AG09309 (cell line): Measurements from ENCODE around the gene ADGRB3.
"Not testable (repeated sequence)": the region's sequence is repeated elsewhere in the genome, so short reads cannot be mapped to it uniquely, and the experiment has no call there.

Experiments
- DNase-seq: peaks from one replicate; pipeline ENCODE4 v3.0.0-alpha.2; 2010; ENCODE audit warnings: low read depth
- H3K4me3 ChIP-seq: 2 replicates; pipeline ENCODE4 v1.5.1; 2011; ENCODE audit warnings: mild to moderate bottlenecking, low read depth, low read length, moderate library complexity; ENCODE audit not compliant: control insufficient read depth
- CTCF ChIP-seq: IDR thresholded peaks from 2 replicates; pipeline ENCODE4 v1.5.1; 2011; ENCODE audit warnings: mild to moderate bottlenecking, low read depth, low read length, inconsistent platforms; ENCODE audit not compliant: insufficient read depth, control insufficient read depth; ENCODE audit errors: missing control alignments

ADGRB3 gene

GRCh38 chr6:68746376-68746775 lies 111.3 kb downstream of the ADGRB3 start:
- H3K4me3 ChIP-seq, result no peak overlapping the region
- no peak for DNase-seq
- TF ChIP-seq CTCF, result no peak

DNA sequence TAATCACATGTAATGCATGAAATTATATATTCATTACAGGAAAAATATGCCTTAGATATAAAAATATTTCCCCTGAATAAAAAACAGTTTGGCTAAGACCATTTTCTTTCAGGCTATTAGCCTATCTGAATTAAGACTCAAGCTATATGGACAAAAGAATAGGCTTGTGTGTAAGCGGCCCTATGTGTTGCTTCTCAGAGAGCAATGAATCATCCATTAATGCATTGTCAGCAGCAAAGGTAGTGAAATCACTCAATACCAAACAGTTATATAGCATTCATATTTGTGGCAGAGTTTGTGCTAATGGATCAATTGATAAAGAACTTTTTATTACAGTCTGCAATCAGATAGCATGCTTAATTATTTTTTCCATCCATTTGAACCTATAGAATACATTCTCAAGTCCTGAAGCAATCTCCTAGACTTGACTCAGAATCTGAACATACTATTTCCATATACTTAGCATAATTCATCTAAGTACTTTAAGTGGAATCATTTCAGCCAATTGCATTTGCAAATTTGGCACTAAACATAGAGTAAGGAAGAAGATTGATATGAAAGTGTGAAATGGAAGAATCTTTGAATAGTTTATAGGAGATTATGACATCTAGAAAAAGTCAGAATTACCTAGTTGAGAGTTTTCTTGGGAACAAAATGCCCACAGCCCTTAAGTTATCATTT lies 112.2 kb downstream of the ADGRB3 start:
- no peak overlapping the region for H3K4me3 ChIP-seq
- no peak for TF ChIP-seq CTCF

DNA sequence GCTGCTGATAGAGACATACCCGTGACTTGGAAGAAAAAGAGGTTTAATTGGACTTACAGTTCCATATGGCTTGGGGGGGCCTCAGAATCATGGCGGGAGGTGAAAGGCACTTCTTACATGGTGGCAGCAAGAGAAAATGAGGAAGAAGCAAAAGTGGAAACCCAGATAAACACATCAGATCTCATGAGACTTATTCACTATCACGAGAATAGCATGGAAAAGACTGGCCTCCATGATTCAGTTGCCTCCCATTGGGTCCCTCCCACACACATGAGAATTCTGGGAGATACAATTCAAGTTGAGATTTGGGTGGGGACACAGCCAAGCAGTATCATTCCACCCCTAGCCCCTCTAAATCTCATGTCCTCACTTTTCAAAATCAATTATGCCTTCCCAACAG lies 112.8 kb downstream of the ADGRB3 start:
- not testable (repeated sequence) for DNase-seq, H3K4me3 ChIP-seq

More for the DNA sequence above, 112.2 kb downstream of the ADGRB3 start:
- no peak for DNase-seq

DNA sequence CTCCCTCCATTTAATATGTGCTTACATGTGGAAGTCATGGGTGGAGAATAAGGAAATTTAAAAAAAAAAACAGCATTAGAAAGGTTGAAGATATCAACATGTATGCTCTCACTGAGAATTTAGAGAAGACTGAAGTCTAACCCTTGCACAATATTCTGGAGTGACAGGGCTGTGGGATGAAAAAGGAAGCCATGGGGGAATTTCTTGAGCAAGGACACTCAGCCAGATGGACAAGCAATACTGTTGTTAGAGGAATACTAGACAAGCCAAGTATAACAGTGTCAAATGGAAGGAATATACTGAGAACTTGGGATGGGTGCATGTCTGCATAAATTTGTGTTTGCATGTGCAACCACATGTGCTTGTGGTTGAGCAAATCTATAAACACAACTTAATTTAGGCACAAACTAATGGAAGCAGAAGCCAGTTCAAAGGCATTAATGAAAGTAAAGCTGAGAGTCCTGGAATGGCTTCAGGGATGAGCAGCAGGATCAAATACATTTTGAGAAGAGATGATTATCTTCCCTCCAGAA lies 119.7 kb downstream of the ADGRB3 start:
- no peak overlapping the region for H3K4me3 ChIP-seq
- no peak for DNase-seq
- no peak for TF ChIP-seq CTCF

- no peak for DNase-seq
- no peak for TF ChIP-seq CTCF
- no peak overlapping the region for H3K4me3 ChIP-seq
These were observed 121.6 kb downstream of the ADGRB3 start for GRCh38 chr6:68756454-68757375.

- no peak for TF ChIP-seq CTCF
- no peak overlapping the region for H3K4me3 ChIP-seq
- DNase-seq, result no peak
These were observed 122.7 kb downstream of the ADGRB3 start for GRCh38 chr6:68757821-68758220.

DNA sequence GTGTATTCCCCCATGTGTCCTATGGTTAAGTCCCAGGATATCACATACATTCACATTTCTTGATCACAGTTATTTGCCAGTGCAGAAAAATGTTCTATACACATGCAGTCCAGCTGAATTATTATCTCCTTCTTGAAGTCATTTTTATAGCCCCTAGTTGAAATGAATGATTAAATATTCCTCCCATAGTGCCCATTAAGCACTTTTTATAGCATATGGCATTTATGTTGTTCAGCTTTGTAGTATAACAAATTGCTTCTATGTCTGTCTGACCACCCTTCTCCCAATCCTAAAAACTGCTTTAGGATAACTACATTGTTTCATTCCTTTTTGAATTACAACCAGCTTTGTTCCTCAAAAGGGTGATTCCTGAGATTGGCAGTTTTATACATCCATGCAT lies 123.5 kb downstream of the ADGRB3 start:
- DNase-seq, result no peak
- H3K4me3 ChIP-seq, result no peak overlapping the region
- TF ChIP-seq CTCF, result no peak
